Panc1 (cell line): Measurements from ENCODE around the gene TMA7. TPM values are rescaled to one million over a fixed set of nuclear protein-coding genes. Genes with fewer than 3 reads are reported as not detected.

Source experiments
- ATAC-seq: fragments of 200-7000 bp; cut with Tn5 transposase; 2 replicates; pipeline ENCODE4 v1.9.1; 2020; ENCODE audit warnings: mild to moderate bottlenecking, moderate library complexity
- BruUV-seq: library from RNA; stranded (reverse); fragments of 400-500 nt; replicated peaks from 2 replicates; lab custom pipeline; 2021; lab: Mats Ljungman, UMichigan
- CTCF ChIA-PET: fragments of 300-600 bp; sonication (Branson Sonifier 250); formaldehyde crosslinking; loops from one replicate; lab custom pipeline; 2022; ENCODE audit warnings: antibody characterized with exemption; lab: Charles Lee
- POLR2A ChIA-PET: fragments of 300-600 bp; sonication (Branson Sonifier 250); formaldehyde crosslinking; loops from one replicate; lab custom pipeline; 2022; ENCODE audit warnings: antibody characterized with exemption; lab: Charles Lee
- DNase-seq: peaks from one replicate; pipeline ENCODE4 v3.0.0-alpha.2; 2010; ENCODE audit warnings: low read depth, low spot score
- H3K27ac ChIP-seq: 2 replicates; pipeline ENCODE4 v1.5.1; 2011; ENCODE audit warnings: mild to moderate bottlenecking, low read length, inconsistent platforms
- H3K27me3 ChIP-seq: fragments of 200-500 bp; sonication (Bioruptor generic); 2 replicates; pipeline ENCODE4 v1.6.0; 2014; ENCODE audit warnings: low read length, inconsistent platforms; ENCODE audit not compliant: control insufficient read depth, insufficient read depth
- H3K36me3 ChIP-seq: fragments of 200-500 bp; sonication (Bioruptor generic); 2 replicates; pipeline ENCODE4 v1.5.1; 2014; ENCODE audit warnings: inconsistent platforms, mild to moderate bottlenecking, low read length, moderate library complexity; ENCODE audit not compliant: control insufficient read depth, insufficient read depth
- H3K4me1 ChIP-seq: 2 replicates; pipeline ENCODE4 v1.5.1; 2011; ENCODE audit warnings: inconsistent platforms, mild to moderate bottlenecking, low read length, moderate library complexity; ENCODE audit not compliant: control insufficient read depth, insufficient read depth
- H3K4me3 ChIP-seq, 2 experiments: 2 replicates each; pipeline ENCODE4 v1.5.1; 2011 to 2012; ENCODE audit warnings: low read depth in 2 of 2, low read length in 2 of 2, mild to moderate bottlenecking in 2 of 2, inconsistent platforms in 1 of 2, moderate library complexity in 1 of 2
- H3K9me3 ChIP-seq: fragments of 200-500 bp; sonication (Bioruptor generic); 2 replicates; pipeline ENCODE4 v1.5.1; 2014; ENCODE audit warnings: low read depth, mild to moderate bottlenecking, inconsistent platforms, low read length, moderate library complexity; ENCODE audit not compliant: control insufficient read depth, insufficient read depth
- CTCF ChIP-seq: fragments of 450-650 bp; IDR thresholded peaks from 2 replicates; pipeline ENCODE4 v1.5.1; 2017; ENCODE audit warnings: mild to moderate bottlenecking
- POLR2AphosphoS5 ChIP-seq: IDR thresholded peaks from 2 replicates; pipeline ENCODE4 v1.6.1; 2012; ENCODE audit warnings: mild to moderate bottlenecking, low read depth, low read length, moderate library complexity
- REST ChIP-seq, 2 experiments: IDR thresholded peaks; 2 replicates each; pipeline ENCODE4 v1.6.1; 2011 to 2012; ENCODE audit warnings: low read depth in 2 of 2, control low read depth in 1 of 2, low read length in 1 of 2, mild to moderate bottlenecking in 1 of 2, moderate library complexity in 1 of 2; ENCODE audit not compliant: insufficient read depth in 1 of 2
- SIN3A ChIP-seq: IDR thresholded peaks from 2 replicates; pipeline ENCODE4 v1.6.1; 2012; ENCODE audit warnings: low read depth, mild to moderate bottlenecking, low read length, moderate library complexity, borderline replicate concordance; ENCODE audit not compliant: insufficient read depth
- TCF7L2 ChIP-seq: IDR thresholded peaks from 2 replicates; pipeline ENCODE4 v1.6.1; 2011; ENCODE audit warnings: mild to moderate bottlenecking, low read depth, low read length, inconsistent platforms
- in situ Hi-C: cut with HindIII; loops from 2 replicates; pipeline ENCODE4 v1.10.0; 2016; ENCODE audit warnings: low sequenced_read_pairs, low pct_unique_long_range_greater_than_20kb
- intact Hi-C: fragments of 100-400 bp; cut with micrococcal nuclease; formaldehyde crosslinking; loops from one replicate; pipeline ENCODE4 v1.10.0; 2022; ENCODE audit not compliant: unreplicated experiment
- total RNA-seq: library from RNA; stranded (reverse); gene quantifications from one replicate; pipeline ENCODE4 v1.2.1, GENCODE V29; 2021; ENCODE audit not compliant: unreplicated experiment

TMA7 gene
- total RNA-seq, 1 experiment from 2014 or later: 175 TPM

- DNase-seq (no peak), ATAC-seq (no peak)
- Histone ChIP-seq H3K36me3 (no peaks in the 10 kb centered on the region), H3K27me3 (no peaks in the 10 kb centered on the region), H3K4me1 (no peaks in the 10 kb centered on the region), H3K9me3 (no peaks in the 10 kb centered on the region), H3K27ac (no peak overlapping the region), H3K4me3 (no peak overlapping the region)
- no TSS peak for BruUV-seq
- intact Hi-C loops (no loop called here), in situ Hi-C loops (no loop called here)
- CTCF ChIA-PET: interaction anchor here (1.7 kb wide), 1 partner anchor 25 kb away, joined by 6 read pairs; no protein-coding TSS in a partner anchor
- TF ChIP-seq REST (IDR thresholded peaks at IDR 0.05; ENCODE audit: insufficient read depth in 1 of 2, low read depth in 2 of 2, low read length in 1 of 2) (no peak), TCF7L2 (no peak), CTCF (no peak), POLR2AphosphoS5 (no peak), SIN3A (no peak)
- POLR2A ChIA-PET: no interaction called here
These were observed 28.9 kb upstream of the TMA7 start for GRCh38 chr3:48411041-48411588.

DNA sequence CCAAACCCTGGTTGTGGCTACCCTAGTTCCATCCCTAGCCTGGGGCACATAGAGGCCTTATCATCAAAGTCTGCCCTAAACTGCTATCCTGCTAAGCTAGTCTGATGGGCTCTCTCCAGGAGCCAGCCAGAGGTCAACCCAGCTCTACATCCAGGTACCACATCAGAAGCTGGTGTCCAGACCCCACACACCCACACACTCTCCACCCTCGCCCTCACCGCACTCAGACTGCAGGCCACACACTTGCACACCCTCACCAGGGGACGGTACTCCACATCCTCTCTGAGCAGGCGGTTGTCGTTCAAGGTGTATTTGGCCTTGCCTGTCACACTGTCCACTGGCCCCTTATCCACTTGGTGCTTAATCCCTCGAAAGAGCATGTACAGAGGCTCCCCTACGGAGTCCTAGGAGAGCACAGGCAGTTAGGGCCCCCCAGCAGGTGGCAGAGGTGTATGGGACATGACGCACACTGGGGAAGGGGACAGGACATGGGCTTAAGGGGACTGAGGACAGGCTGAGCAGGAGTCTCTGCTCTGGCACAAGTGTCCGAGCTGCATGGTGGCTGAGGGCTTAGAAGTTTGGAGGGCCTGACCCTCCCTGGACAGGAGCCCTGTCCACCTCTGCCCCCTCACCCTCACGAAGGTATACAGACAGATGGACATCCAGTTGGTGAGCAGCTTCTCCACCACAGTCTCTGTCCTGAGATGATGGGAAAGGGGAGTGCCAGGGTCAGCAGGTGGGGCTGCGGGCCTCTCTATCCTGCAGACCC lies 28.3 kb upstream of the TMA7 start:
- Histone ChIP-seq H3K4me1 (no peaks in the 10 kb centered on the region), H3K27ac (no peak overlapping the region), H3K27me3 (no peaks in the 10 kb centered on the region), H3K36me3 (no peaks in the 10 kb centered on the region), H3K4me3 (no peak overlapping the region), H3K9me3 (no peaks in the 10 kb centered on the region)
- no TSS peak for BruUV-seq
- no peak for TF ChIP-seq POLR2AphosphoS5
- TF ChIP-seq CTCF: no peak
- TF ChIP-seq TCF7L2: no peak
- TF ChIP-seq REST (IDR thresholded peaks at IDR 0.05; ENCODE audit: insufficient read depth in 1 of 2, low read depth in 2 of 2, low read length in 1 of 2): no peak
- TF ChIP-seq SIN3A: no peak
- ChIA-PET POLR2A (no interaction called here), CTCF (interaction anchor here (1.7 kb wide), 1 partner anchor 24 kb away, joined by 6 read pairs; no protein-coding TSS in a partner anchor)
- ATAC-seq: no peak
- DNase-seq: no peak
- in situ Hi-C loops: no loop called here
- intact Hi-C loops: no loop called here
